Muscle of leg (tissue), 11 donors: Measurements from ENCODE around the gene CCDC141. TPM values are rescaled to one million over a fixed set of nuclear protein-coding genes. Genes with fewer than 3 reads are reported as not detected.
"Not testable (repeated sequence)": the region's sequence is repeated elsewhere in the genome, so short reads cannot be mapped to it uniquely, and the experiment has no call there.

Source experiments
- DNase-seq: peaks from one replicate; pipeline ENCODE4 v3.0.0; 2013
- H3K27ac ChIP-seq: one replicate; pipeline ENCODE4 v1.5.1; 2013; ENCODE audit warnings: mild to moderate bottlenecking, low read length, control low read depth
- H3K27me3 ChIP-seq: one replicate; pipeline ENCODE4 v1.6.1; 2013; ENCODE audit warnings: low read length; ENCODE audit not compliant: control insufficient read depth, insufficient read depth
- H3K36me3 ChIP-seq: one replicate; pipeline ENCODE4 v1.6.1; 2013; ENCODE audit warnings: low read length; ENCODE audit not compliant: control insufficient read depth, insufficient read depth
- H3K4me1 ChIP-seq: one replicate; pipeline ENCODE4 v1.6.1; 2013; ENCODE audit warnings: low read length; ENCODE audit not compliant: control insufficient read depth, insufficient read depth
- H3K4me3 ChIP-seq: one replicate; pipeline ENCODE4 v1.5.1; 2013; ENCODE audit warnings: low read length, control low read depth
- H3K9me3 ChIP-seq: replicated peaks from 2 replicates; pipeline ENCODE4 v1.6.1; 2013; ENCODE audit warnings: low read depth, low read length; ENCODE audit not compliant: control insufficient read depth
- WGBS: methylation state at CpG from one replicate; pipeline ENCODE4 v1.1.5; 2013; ENCODE audit warnings: missing lambda C conversion rate; ENCODE audit not compliant: insufficient coverage; 5-methylcytosine and 5-hydroxymethylcytosine counted together
- polyA plus RNA-seq, 8 donors: library from polyadenylated mRNA; unstranded; fragments of 120-200 nt; gene quantifications; one replicate each; pipeline versions ENCODE4 v1.2.1 to v1.2.3, GENCODE V29; 2013; ENCODE audit warnings: inconsistent platforms in 1 of 8, low replicate concordance in 1 of 8; ENCODE audit not compliant: insufficient read length in 8 of 8, insufficient read depth in 1 of 8
- total RNA-seq: library from RNA; stranded (reverse); fragments of 120-200 nt; gene quantifications from one replicate; pipeline ENCODE4 v1.2.4, GENCODE V29; 2013

The CCDC141 gene
- total and polyA plus RNA-seq, 9 donors = 35.7 to 76.1 (median 57.3) TPM

- Histone ChIP-seq H3K36me3 (no peaks in the 10 kb centered on the region), H3K4me1 (no peaks in the 10 kb centered on the region), H3K27ac (no peak overlapping the region), H3K9me3 (no peaks in the 10 kb centered on the region), H3K4me3 (no peak overlapping the region), H3K27me3 (no peaks in the 10 kb centered on the region)
- no peak for DNase-seq
- WGBS = 33% methylated on average over 1 of the region's 1 CpG
Measured at GRCh38 chr2:179069685-179070084, 19.7 kb upstream of the CCDC141 start.

GRCh38 chr2:179068991-179069643 is 19.2 kb upstream of the CCDC141 start:
- DNase-seq = no peak
- no peak overlapping the region for H3K27ac ChIP-seq
- H3K27me3 ChIP-seq = no peaks in the 10 kb centered on the region
- H3K36me3 ChIP-seq = no peaks in the 10 kb centered on the region
- 100% methylated on average over 1 of the region's 2 CpGs for WGBS
- no peak overlapping the region for H3K4me3 ChIP-seq
- H3K4me1 ChIP-seq = no peaks in the 10 kb centered on the region
- no peaks in the 10 kb centered on the region for H3K9me3 ChIP-seq

- no peak overlapping the region for H3K4me3 ChIP-seq
- H3K27ac ChIP-seq = no peak overlapping the region
- WGBS = no CpG with 5 or more reads among the region's 2 CpGs
- H3K36me3 ChIP-seq = no peaks in the 10 kb centered on the region
- H3K4me1 ChIP-seq = peaks cover 10% of the 10 kb centered on the region
- no peaks in the 10 kb centered on the region for H3K27me3 ChIP-seq
- no peaks in the 10 kb centered on the region for H3K9me3 ChIP-seq
- DNase-seq = no peak
Measured at GRCh38 chr2:179059026-179059700, 9.2 kb upstream of the CCDC141 start.

- H3K27me3 ChIP-seq = no peaks in the 10 kb centered on the region
- H3K4me1 ChIP-seq = peaks cover 10% of the 10 kb centered on the region
- H3K36me3 ChIP-seq = no peaks in the 10 kb centered on the region
- H3K27ac ChIP-seq = no peak overlapping the region
- no peaks in the 10 kb centered on the region for H3K9me3 ChIP-seq
- no peak for DNase-seq
- no peak overlapping the region for H3K4me3 ChIP-seq
- whole genome bisulfite sequencing = 64% methylated on average over 3 of the region's 5 CpGs
Measured at GRCh38 chr2:179057737-179058136, 7.8 kb upstream of the CCDC141 start.

- H3K27ac ChIP-seq, H3K4me3 ChIP-seq, H3K9me3 ChIP-seq, DNase-seq, H3K36me3 ChIP-seq, H3K27me3 ChIP-seq: not testable (repeated sequence)
- WGBS = 70% methylated on average over 3 of the region's 3 CpGs
- H3K4me1 ChIP-seq = peaks cover 28% of the 10 kb centered on the region
Measured at GRCh38 chr2:179053568-179053967, 3.6 kb upstream of the CCDC141 start.

GRCh38 chr2:179051250-179051649 is 1.3 kb upstream of the CCDC141 start:
- Histone ChIP-seq H3K9me3 (no peaks in the 10 kb centered on the region), H3K4me1 (peaks cover 19% of the 10 kb centered on the region), H3K36me3 (peaks cover 4% of the 10 kb centered on the region), H3K4me3 (no peak overlapping the region), H3K27me3 (no peaks in the 10 kb centered on the region), H3K27ac (peak overlapping the region; percentile 94)
- WGBS = 37% methylated on average over 3 of the region's 4 CpGs
- DNase-seq = peak; percentile 60

- Histone ChIP-seq H3K4me3 (no peak overlapping the region), H3K36me3 (peaks cover 7% of the 10 kb centered on the region), H3K9me3 (no peaks in the 10 kb centered on the region), H3K4me1 (peaks cover 19% of the 10 kb centered on the region), H3K27me3 (no peaks in the 10 kb centered on the region), H3K27ac (peak overlapping the region; percentile 94)
- peak; percentile 82 for DNase-seq
Measured at GRCh38 chr2:179050755-179051154, 818 bp upstream of the CCDC141 start.

GRCh38 chr2:179049203-179049545 is 763 bp downstream of the CCDC141 start:
- 33% methylated on average over 4 of the region's 4 CpGs for WGBS
- Histone ChIP-seq H3K9me3 (no peaks in the 10 kb centered on the region), H3K27me3 (no peaks in the 10 kb centered on the region), H3K36me3 (peaks cover 10% of the 10 kb centered on the region), H3K4me3 (peak overlapping the region; percentile 50), H3K4me1 (peaks cover 19% of the 10 kb centered on the region), H3K27ac (peak overlapping the region; percentile 94)
- DNase-seq = no peak

- Histone ChIP-seq H3K9me3 (no peaks in the 10 kb centered on the region), H3K4me1 (peaks cover 19% of the 10 kb centered on the region), H3K36me3 (peaks cover 10% of the 10 kb centered on the region), H3K27me3 (no peaks in the 10 kb centered on the region), H3K27ac (peak overlapping the region; percentile 94), H3K4me3 (peak overlapping the region; percentile 50)
- no CpG with 5 or more reads among the region's 2 CpGs for WGBS
- DNase-seq = peak; percentile 27
Measured at GRCh38 chr2:179048099-179048498, 1.8 kb downstream of the CCDC141 start.

GRCh38 chr2:179045602-179046001 is 4.3 kb downstream of the CCDC141 start:
- H3K27me3 ChIP-seq, DNase-seq, H3K9me3 ChIP-seq, H3K4me1 ChIP-seq, H3K4me3 ChIP-seq, H3K27ac ChIP-seq: not testable (repeated sequence)
- peaks cover 10% of the 10 kb centered on the region for H3K36me3 ChIP-seq
- no CpG with 5 or more reads among the region's 1 CpG for WGBS
